Left lung (tissue), 10 donors: ENCODE data around the gene CTSL. TPM values are rescaled to one million over a fixed set of nuclear protein-coding genes. Genes with fewer than 3 reads are reported as not detected.
A peak's percentile ranks its signal among the peaks of the same experiment; 100 is the strongest.

ENCODE experiments used
- ATAC-seq: fragments of 200-7000 bp; cut with Tn5 transposase; one replicate; pipeline ENCODE4 v1.9.1; 2020; ENCODE audit warnings: moderate library complexity
- DNase-seq, 4 donors: peaks; one replicate each; pipeline ENCODE4 v3.0.0-alpha.2; 2013 to 2020
- H3K27ac ChIP-seq, 2 donors: fragments of 200-600 bp; sonication (generic) in 1 of 2; one replicate each; pipeline versions ENCODE4 v1.5.0 to v1.8.0; 2020 to 2021
- H3K27me3 ChIP-seq, 2 donors: fragments of 200-600 bp; sonication (generic) in 1 of 2; one replicate each; pipeline versions ENCODE4 v1.5.0 to v1.8.0; 2020 to 2021
- H3K36me3 ChIP-seq, 2 donors: fragments of 200-600 bp; sonication (generic) in 1 of 2; one replicate each; pipeline versions ENCODE4 v1.5.0 to v1.8.0; 2020 to 2021
- H3K4me1 ChIP-seq, 2 donors: fragments of 200-600 bp; one replicate each; pipeline ENCODE4 v1.8.0; 2021
- H3K4me3 ChIP-seq, 2 donors: fragments of 200-600 bp; sonication (generic) in 1 of 2; one replicate each; pipeline versions ENCODE4 v1.5.0 to v1.8.0; 2020 to 2021; ENCODE audit warnings: mild to moderate bottlenecking in 1 of 2
- H3K9me3 ChIP-seq, 2 donors: fragments of 200-600 bp; sonication (generic) in 1 of 2; one replicate each; pipeline versions ENCODE4 v1.5.0 to v1.8.0; 2020 to 2021
- CTCF ChIP-seq, 2 donors: fragments of 200-600 bp; sonication (generic) in 1 of 2; IDR thresholded peaks; one replicate each; pipeline versions ENCODE4 v1.5.0 to v1.8.0; 2021; ENCODE audit warnings: antibody characterized with exemption in 2 of 2
- intact Hi-C, 2 donors: fragments of 100-400 bp; cut with DNase I; formaldehyde crosslinking; loops; one replicate each; pipeline versions ENCODE4 v1.11.2 to v1.14.2; 2022
- polyA plus RNA-seq, 6 donors: library from polyadenylated mRNA; unstranded; fragments of 120-200 nt; gene quantifications; one replicate each; pipeline ENCODE4 v1.2.1, GENCODE V29; 2013; ENCODE audit not compliant: insufficient read length in 6 of 6
- total RNA-seq, 2 donors: library from RNA; stranded (reverse); fragmentation: NEBNext Ultra II Directional; extraction: Animal tissue kit (Norgen Biotek cat#: 25700); gene quantifications; one replicate each; pipeline ENCODE4 v1.2.1, GENCODE V29; 2021
- donor health status: DM: no; HTN: yes; CAD: no.
- donor health status: DM: no; HTN: no; CAD: no.

CTSL gene
- total and polyA plus RNA-seq, 8 donors = 69.6 to 565 (median 75.1) TPM

GRCh38 chr9:87703636-87704276 is 22.2 kb upstream of the CTSL start:
- no peak for TF ChIP-seq CTCF (IDR thresholded peaks at IDR 0.05)
- intact Hi-C loops = no loop called here
- no peak overlapping the region for H3K4me3 ChIP-seq
- H3K9me3 ChIP-seq = no peaks in the 10 kb centered on the region
- no peaks in the 10 kb centered on the region for H3K27me3 ChIP-seq
- no peak for DNase-seq
- no peak for ATAC-seq
- peaks cover 0 to 6% of the 10 kb centered on the region in 2 donors for H3K4me1 ChIP-seq
- no peak overlapping the region for H3K27ac ChIP-seq
- peaks cover 0 to 67% of the 10 kb centered on the region in 2 donors for H3K36me3 ChIP-seq

- intact Hi-C loops = no loop called here
- Histone ChIP-seq H3K9me3 (no peaks in the 10 kb centered on the region), H3K4me3 (no peak overlapping the region), H3K36me3 (peaks cover 0 to 68% of the 10 kb centered on the region in 2 donors), H3K27me3 (no peaks in the 10 kb centered on the region), H3K27ac (no peak overlapping the region), H3K4me1 (peaks cover 0 to 6% of the 10 kb centered on the region in 2 donors)
- no peak for TF ChIP-seq CTCF (IDR thresholded peaks at IDR 0.05)
- ATAC-seq = no peak
- DNase-seq = no peak
Measured at GRCh38 chr9:87704342-87704741, 21.6 kb upstream of the CTSL start.

- Histone ChIP-seq H3K4me3 (no peak overlapping the region), H3K9me3 (no peaks in the 10 kb centered on the region), H3K27ac (no peak overlapping the region), H3K4me1 (peaks cover 0 to 14% of the 10 kb centered on the region in 2 donors), H3K27me3 (no peaks in the 10 kb centered on the region), H3K36me3 (peaks cover 0 to 60% of the 10 kb centered on the region in 2 donors)
- DNase-seq (peak in 1 of 4 donors; percentile 76), ATAC-seq (no peak)
- intact Hi-C loops = no loop called here
- TF ChIP-seq CTCF (IDR thresholded peaks at IDR 0.05) = no peak
Measured at GRCh38 chr9:87706066-87706739, 19.7 kb upstream of the CTSL start.

- ATAC-seq = no peak
- Histone ChIP-seq H3K9me3 (no peaks in the 10 kb centered on the region), H3K4me1 (peaks cover 8 to 30% of the 10 kb centered on the region in 2 donors), H3K4me3 (no peak overlapping the region), H3K36me3 (peaks cover 0 to 49% of the 10 kb centered on the region in 2 donors), H3K27me3 (no peaks in the 10 kb centered on the region), H3K27ac (no peak overlapping the region)
- TF ChIP-seq CTCF (IDR thresholded peaks at IDR 0.05) = no peak
- DNase-seq = no peak
- intact Hi-C loops = no loop called here
Measured at GRCh38 chr9:87707805-87708506, 18.0 kb upstream of the CTSL start.

GRCh38 chr9:87708546-87708945 is 17.4 kb upstream of the CTSL start:
- H3K4me3 ChIP-seq = no peak overlapping the region
- TF ChIP-seq CTCF (IDR thresholded peaks at IDR 0.05) = no peak
- H3K27me3 ChIP-seq = no peaks in the 10 kb centered on the region
- DNase-seq = no peak
- H3K27ac ChIP-seq = no peak overlapping the region
- intact Hi-C loops = no loop called here
- ATAC-seq = no peak
- H3K4me1 ChIP-seq = peaks cover 8 to 31% of the 10 kb centered on the region in 2 donors
- H3K36me3 ChIP-seq = peaks cover 0 to 43% of the 10 kb centered on the region in 2 donors
- no peaks in the 10 kb centered on the region for H3K9me3 ChIP-seq
